Heart left ventricle (tissue), 16 donors: ENCODE measurements around the gene LRRTM4. TPM values are rescaled to one million over a fixed set of nuclear protein-coding genes. Genes with fewer than 3 reads are reported as not detected.

Experiments used
- ATAC-seq, 4 donors: fragments of 200-7000 bp; cut with Tn5 transposase; one replicate each; pipeline ENCODE4 v1.9.1; 2020 to 2022; ENCODE audit warnings: moderate library complexity in 4 of 4, mild to moderate bottlenecking in 3 of 4, moderate number of reproducible peaks in 1 of 4
- DNase-seq, 5 donors: peaks; one replicate each; pipeline ENCODE4 v3.0.0-alpha.2; 2020
- H3K27ac ChIP-seq, 12 donors: fragments of 200-600 bp; sonication (generic) in 4 of 12; one replicate each; pipeline versions ENCODE4 v1.5.0 to v1.8.0; 2016 to 2022; ENCODE audit warnings: mild to moderate bottlenecking in 2 of 12
- H3K27me3 ChIP-seq, 9 donors: fragments of 200-600 bp; sonication (generic) in 2 of 9; one replicate each; pipeline versions ENCODE4 v1.5.1 to v1.8.0; 2016 to 2022; ENCODE audit warnings: mild to moderate bottlenecking in 3 of 9
- H3K36me3 ChIP-seq, 9 donors: fragments of 200-600 bp; sonication (generic) in 2 of 9; one replicate each; pipeline versions ENCODE4 v1.5.0 to v1.8.0; 2018 to 2022; ENCODE audit warnings: mild to moderate bottlenecking in 2 of 9
- H3K4me1 ChIP-seq, 12 donors: fragments of 200-600 bp; sonication (generic) in 4 of 12; one replicate each; pipeline versions ENCODE4 v1.5.0 to v1.8.0; 2016 to 2022; ENCODE audit warnings: mild to moderate bottlenecking in 3 of 12
- H3K4me3 ChIP-seq, 12 donors: fragments of 200-600 bp; sonication (generic) in 4 of 12; one replicate each; pipeline versions ENCODE4 v1.5.0 to v1.8.0; 2017 to 2022; ENCODE audit warnings: mild to moderate bottlenecking in 9 of 12, moderate library complexity in 4 of 12
- H3K9me3 ChIP-seq, 12 donors: fragments of 200-600 bp; sonication (generic) in 4 of 12; one replicate each; pipeline versions ENCODE4 v1.5.0 to v1.8.0; 2016 to 2022; ENCODE audit warnings: mild to moderate bottlenecking in 1 of 12
- POLR2A ChIP-seq, 2 donors: fragments of 450-650 bp; IDR thresholded peaks; one replicate each; pipeline ENCODE4 v1.6.1; 2017; ENCODE audit warnings: antibody characterized with exemption in 2 of 2, mild to moderate bottlenecking in 2 of 2, moderate library complexity in 2 of 2
- WGBS, 4 donors: extraction: QIAGEN DNeasy Blood & Tissue Kit in 2 of 4; methylation state at CpG; one replicate each; pipeline versions ENCODE4 v1.1.5 to v1.1.7; 2013 to 2018; 5-methylcytosine and 5-hydroxymethylcytosine counted together
- intact Hi-C, 10 donors: fragments of 100-400 bp; cut with DNase I; formaldehyde crosslinking; loops; one replicate each; pipeline versions ENCODE4 v1.11.1 to v1.14.2; 2022
- polyA plus RNA-seq, 2 donors: library from polyadenylated mRNA; stranded (reverse); fragments of 200-250 nt; gene quantifications; one replicate each; pipeline ENCODE4 v1.2.3, GENCODE V29; 2013
- total RNA-seq, 9 donors: library from RNA; depleted of rRNA in 2 of 9; stranded (reverse); fragments of >200 nt in 2 of 9; fragmentation: NEBNext Ultra II Directional in 3 of 9; extraction: Animal tissue kit (Norgen Biotek cat#: 25700) in 3 of 9; gene quantifications; one replicate each; pipeline versions ENCODE4 v1.1.0 to v1.2.4, GENCODE V29; 2016 to 2023
- TF ChIP-seq, protein P1 (sequence below), 12 donors: fragments of 200-600 bp; sonication (generic) in 4 of 12; IDR thresholded peaks; one replicate each; pipeline versions ENCODE4 v1.5.0 to v1.8.0; 2018 to 2022; ENCODE audit warnings: antibody characterized with exemption in 12 of 12, mild to moderate bottlenecking in 5 of 12
- donor health status: ischemic (EF 13 %, LVEDD 7.1; RV severe dilation, severe dysfunction).
- donor health status: healthy with polysubstance abuse.
- donor health status: DM: no; HTN: yes; CAD: no.
- donor health status: DM: no; HTN: no; CAD: no.
- donor health status: ischemic (EF 25% LVEDD 6.9; RV normal size, moderate dysfunction).
- donor health status: ischemic (EF 25% LVEDD 5.7; RV mildly dilated, moderate dysfunction).
- donor health status: healthy.
- donor health status: DM: yes; HTN: yes; CAD: no.
- donor health status: ischemic (EF 35%, LVEDD 5.7; RV mildly dilated, moderate dysfunction).
- donor health status: nonischemic (EF 11% LVEDD 7.7; RV severe dilation, severe dysfunction).
- donor health status: DM: yes; HTN: yes; CAD: no.
- donor health status: PGD.
- donor health status: ischemic (EF 29% LVEDD 5.4; RV normal size, mild dysfunction).
- donor health status: nonischemic (EF 23%, LVEDD 6.1; RV moderate dilation, normal function).

The LRRTM4 gene
- total and polyA plus RNA-seq, 11 donors, result 0.15 to 1.3 (median 0.50) TPM; not detected in 1

DNA sequence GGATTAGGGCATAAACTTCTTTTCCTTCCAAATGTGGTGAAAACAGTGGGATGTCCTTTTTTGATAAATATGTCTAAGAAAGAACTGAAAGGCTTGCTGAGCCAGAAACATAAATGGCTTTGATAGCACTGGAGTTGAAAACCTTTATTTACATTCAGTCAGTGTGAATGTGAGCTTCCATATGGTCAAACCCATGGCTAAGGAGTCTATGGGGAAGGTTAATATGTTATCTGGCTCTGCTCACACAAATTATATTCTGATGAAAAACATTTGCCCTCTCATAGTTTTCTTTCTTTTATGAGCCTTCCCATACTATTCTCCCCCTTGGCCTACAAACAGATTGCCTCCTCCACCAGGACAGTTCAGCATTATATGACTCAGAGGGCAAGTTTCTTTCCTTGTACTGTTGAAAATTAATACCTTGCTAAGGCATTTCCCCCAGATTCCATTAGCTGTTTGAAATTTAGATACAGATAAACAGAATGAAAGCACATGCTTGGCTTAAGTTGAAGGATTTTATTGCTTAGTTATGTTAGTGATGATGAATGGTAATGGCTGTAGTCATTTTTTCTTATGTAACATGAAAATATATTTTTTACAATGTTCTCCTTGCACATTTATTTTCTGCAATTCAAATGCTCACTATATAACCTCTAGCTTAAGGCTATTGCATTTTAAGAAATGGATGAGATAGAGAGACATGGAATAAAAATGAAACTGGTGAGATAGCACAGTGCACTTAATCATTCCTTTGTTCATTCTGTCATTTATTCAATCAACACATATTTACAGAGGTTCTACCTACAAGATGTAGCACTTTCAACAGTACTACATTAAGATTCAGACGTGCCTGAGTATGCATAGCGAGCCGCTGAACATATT lies 544.1 kb downstream of the LRRTM4 start:
- Histone ChIP-seq H3K27me3 (no peaks in the 10 kb centered on the region), H3K9me3 (no peaks in the 10 kb centered on the region), H3K4me1 (no peaks in the 10 kb centered on the region), H3K27ac (no peak overlapping the region), H3K4me3 (no peak overlapping the region), H3K36me3 (no peaks in the 10 kb centered on the region)
- WGBS, 4 donors, result 67 to 84% (median 79%) methylated on average over 3 of the region's 3 CpGs
- DNase-seq (no peak), ATAC-seq (no peak)
- intact Hi-C loops, result no loop called here
- TF ChIP-seq, protein P1, sequence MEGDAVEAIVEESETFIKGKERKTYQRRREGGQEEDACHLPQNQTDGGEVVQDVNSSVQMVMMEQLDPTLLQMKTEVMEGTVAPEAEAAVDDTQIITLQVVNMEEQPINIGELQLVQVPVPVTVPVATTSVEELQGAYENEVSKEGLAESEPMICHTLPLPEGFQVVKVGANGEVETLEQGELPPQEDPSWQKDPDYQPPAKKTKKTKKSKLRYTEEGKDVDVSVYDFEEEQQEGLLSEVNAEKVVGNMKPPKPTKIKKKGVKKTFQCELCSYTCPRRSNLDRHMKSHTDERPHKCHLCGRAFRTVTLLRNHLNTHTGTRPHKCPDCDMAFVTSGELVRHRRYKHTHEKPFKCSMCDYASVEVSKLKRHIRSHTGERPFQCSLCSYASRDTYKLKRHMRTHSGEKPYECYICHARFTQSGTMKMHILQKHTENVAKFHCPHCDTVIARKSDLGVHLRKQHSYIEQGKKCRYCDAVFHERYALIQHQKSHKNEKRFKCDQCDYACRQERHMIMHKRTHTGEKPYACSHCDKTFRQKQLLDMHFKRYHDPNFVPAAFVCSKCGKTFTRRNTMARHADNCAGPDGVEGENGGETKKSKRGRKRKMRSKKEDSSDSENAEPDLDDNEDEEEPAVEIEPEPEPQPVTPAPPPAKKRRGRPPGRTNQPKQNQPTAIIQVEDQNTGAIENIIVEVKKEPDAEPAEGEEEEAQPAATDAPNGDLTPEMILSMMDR (IDR thresholded peaks at IDR 0.05), result no peak
- no peak for TF ChIP-seq POLR2A (IDR thresholded peaks at IDR 0.05)

DNA sequence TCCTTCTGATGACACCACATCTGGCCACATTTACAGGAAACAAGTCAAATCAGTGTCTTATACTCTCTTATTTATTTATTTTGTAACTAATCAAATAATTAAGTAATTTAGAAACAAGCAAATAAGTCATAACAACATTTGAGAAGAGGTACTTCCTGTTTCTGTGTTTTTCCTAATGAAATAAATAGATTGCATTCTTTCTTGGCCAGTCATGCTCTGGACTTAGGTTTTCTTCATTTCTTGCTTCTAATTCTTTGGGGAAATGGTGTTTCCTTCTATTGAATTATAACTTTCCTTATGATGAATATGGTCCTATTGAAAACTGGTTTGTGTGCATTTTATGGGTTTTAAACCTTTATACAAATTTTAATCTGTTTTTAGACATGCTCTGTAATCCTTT lies 546.4 kb downstream of the LRRTM4 start:
- H3K4me3 ChIP-seq, result no peak overlapping the region
- H3K27ac ChIP-seq, result no peak overlapping the region
- no peaks in the 10 kb centered on the region for H3K36me3 ChIP-seq
- no peak for ATAC-seq
- DNase-seq, result no peak
- H3K9me3 ChIP-seq, result no peaks in the 10 kb centered on the region
- no peak for TF ChIP-seq POLR2A (IDR thresholded peaks at IDR 0.05)
- TF ChIP-seq, protein P1 (IDR thresholded peaks at IDR 0.05), result no peak
- H3K27me3 ChIP-seq, result no peaks in the 10 kb centered on the region
- intact Hi-C loops, result no loop called here
- no peaks in the 10 kb centered on the region for H3K4me1 ChIP-seq

DNA sequence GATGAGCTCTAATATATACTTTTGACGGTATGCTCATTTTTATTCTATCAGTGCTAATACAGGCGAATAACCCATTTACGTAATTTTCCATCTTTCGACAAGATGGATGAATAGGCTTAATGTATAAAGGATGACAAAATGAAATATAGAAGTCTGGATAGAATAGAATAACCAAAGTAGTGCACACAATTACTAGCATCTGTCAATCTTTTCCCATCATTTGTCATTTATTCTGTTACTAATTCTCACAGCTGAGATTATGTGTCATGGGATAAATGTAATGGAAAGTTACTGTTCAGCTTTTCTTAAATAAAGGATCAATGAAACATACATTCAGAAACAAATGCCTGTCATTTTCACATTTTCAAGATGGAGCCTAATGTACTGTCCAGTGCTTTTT lies 548.6 kb downstream of the LRRTM4 start:
- TF ChIP-seq POLR2A (IDR thresholded peaks at IDR 0.05), result no peak
- TF ChIP-seq, protein P1 (IDR thresholded peaks at IDR 0.05), result no peak
- WGBS, 4 donors, result 84 to 97% (median 85%) methylated on average over 4 of the region's 4 CpGs
- Histone ChIP-seq H3K4me1 (no peaks in the 10 kb centered on the region), H3K9me3 (no peaks in the 10 kb centered on the region), H3K36me3 (no peaks in the 10 kb centered on the region), H3K27me3 (no peaks in the 10 kb centered on the region), H3K27ac (no peak overlapping the region), H3K4me3 (no peak overlapping the region)
- DNase-seq, result no peak
- no peak for ATAC-seq
- intact Hi-C loops, result no loop called here

DNA sequence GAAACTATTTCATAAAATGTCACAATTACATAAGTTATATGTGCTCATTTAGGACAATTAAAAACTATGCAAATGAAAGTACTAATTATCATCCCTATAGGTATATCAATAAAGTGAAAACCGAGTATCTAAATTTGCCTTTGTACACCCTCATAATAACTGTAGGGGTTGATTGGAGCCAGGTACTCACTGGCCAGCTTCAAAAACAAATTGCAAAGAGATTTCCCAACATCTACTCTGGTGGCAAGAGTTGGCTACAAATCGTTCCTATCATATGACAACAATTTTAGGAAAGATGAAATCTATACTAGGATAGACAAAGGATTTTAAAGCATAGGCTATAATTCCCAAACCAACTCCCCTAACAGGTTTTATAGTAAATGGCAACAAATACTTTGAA lies 556.4 kb downstream of the LRRTM4 start:
- TF ChIP-seq POLR2A (IDR thresholded peaks at IDR 0.05), result no peak
- TF ChIP-seq, protein P1 (IDR thresholded peaks at IDR 0.05), result no peak
- Histone ChIP-seq H3K4me3 (no peak overlapping the region), H3K36me3 (no peaks in the 10 kb centered on the region), H3K4me1 (no peaks in the 10 kb centered on the region), H3K27me3 (no peaks in the 10 kb centered on the region), H3K27ac (no peak overlapping the region), H3K9me3 (no peaks in the 10 kb centered on the region)
- intact Hi-C loops, result no loop called here
- DNase-seq, result no peak
- 59 to 66% (median 65%) methylated on average over 2 of the region's 2 CpGs for WGBS, 4 donors
- no peak for ATAC-seq
